H9 (cell line): Measurements from ENCODE around the gene MBNL1. TPM values are rescaled to one million over a fixed set of nuclear protein-coding genes. Genes with fewer than 3 reads are reported as not detected.

Experiments
- DNase-seq: peaks from one replicate; pipeline ENCODE4 v3.0.0-alpha.2; 2017
- H2AFZ ChIP-seq: one replicate; pipeline ENCODE4 v1.6.1; 2013; ENCODE audit warnings: mild to moderate bottlenecking, low read length, control low read depth, moderate library complexity
- H2AK5ac ChIP-seq: 2 replicates; pipeline ENCODE4 v1.6.1; 2013; ENCODE audit warnings: low read length, control low read depth, mixed read lengths; ENCODE audit not compliant: insufficient read length
- H2BK120ac ChIP-seq: one replicate; pipeline ENCODE4 v1.6.1; 2013; ENCODE audit warnings: low read depth, mild to moderate bottlenecking, low read length, control low read depth, inconsistent platforms; ENCODE audit not compliant: poor library complexity, severe bottlenecking
- H2BK12ac ChIP-seq: 2 replicates; pipeline ENCODE4 v1.6.1; 2013; ENCODE audit warnings: low read length, control low read depth, mixed read lengths, low read depth; ENCODE audit not compliant: insufficient read length
- H2BK15ac ChIP-seq: 2 replicates; pipeline ENCODE4 v1.6.1; 2013; ENCODE audit warnings: low read depth, low read length, control low read depth
- H2BK20ac ChIP-seq: one replicate; pipeline ENCODE4 v1.6.1; 2013; ENCODE audit warnings: low read depth, mild to moderate bottlenecking, low read length, control low read depth, inconsistent platforms; ENCODE audit not compliant: poor library complexity, severe bottlenecking
- H2BK5ac ChIP-seq: 2 replicates; pipeline ENCODE4 v1.6.1; 2013; ENCODE audit warnings: low read length, control low read depth, mixed read lengths; ENCODE audit not compliant: insufficient read length
- H3K14ac ChIP-seq: 2 replicates; pipeline ENCODE4 v1.6.1; 2013; ENCODE audit warnings: low read length, control low read depth; ENCODE audit not compliant: insufficient read depth
- H3K18ac ChIP-seq: 2 replicates; pipeline ENCODE4 v1.6.1; 2013; ENCODE audit warnings: low read depth, mild to moderate bottlenecking, mixed read lengths, low read length, control low read depth; ENCODE audit not compliant: insufficient read length
- H3K23ac ChIP-seq: 2 replicates; pipeline ENCODE4 v1.6.1; 2013; ENCODE audit warnings: low read length, control low read depth, mixed read lengths, low read depth; ENCODE audit not compliant: insufficient read length
- H3K23me2 ChIP-seq: 2 replicates; pipeline ENCODE4 v1.6.1; 2013; ENCODE audit warnings: low read depth, mild to moderate bottlenecking, mixed read lengths, low read length, control low read depth; ENCODE audit not compliant: insufficient read length, poor library complexity, severe bottlenecking
- H3K27ac ChIP-seq: 2 replicates; pipeline ENCODE4 v1.5.1; 2013; ENCODE audit warnings: low read length, control low read depth, mixed read lengths, low read depth; ENCODE audit not compliant: insufficient read length
- H3K27me3 ChIP-seq: 2 replicates; pipeline ENCODE4 v1.6.1; 2013; ENCODE audit warnings: low read length, control low read depth, inconsistent platforms; ENCODE audit not compliant: insufficient read depth
- H3K4ac ChIP-seq: 2 replicates; pipeline ENCODE4 v1.6.1; 2013; ENCODE audit warnings: low read depth, mild to moderate bottlenecking, control low read depth, inconsistent platforms, low read length, moderate library complexity
- H3K4me1 ChIP-seq: 2 replicates; pipeline ENCODE4 v1.6.1; 2013; ENCODE audit warnings: low read length, control low read depth, inconsistent platforms; ENCODE audit not compliant: insufficient read depth
- H3K4me2 ChIP-seq: 2 replicates; pipeline ENCODE4 v1.6.1; 2013; ENCODE audit warnings: low read length, control low read depth, mixed read lengths; ENCODE audit not compliant: insufficient read length, insufficient read depth
- H3K56ac ChIP-seq: 2 replicates; pipeline ENCODE4 v1.6.1; 2013; ENCODE audit warnings: low read depth, mild to moderate bottlenecking, mixed read lengths, low read length, control low read depth; ENCODE audit not compliant: insufficient read length
- H3K79me1 ChIP-seq: 2 replicates; pipeline ENCODE4 v1.6.1; 2013; ENCODE audit warnings: low read depth, mild to moderate bottlenecking, moderate library complexity, low read length, control low read depth, inconsistent platforms; ENCODE audit not compliant: insufficient read depth, poor library complexity, severe bottlenecking
- H3K79me2 ChIP-seq: 2 replicates; pipeline ENCODE4 v1.6.1; 2013; ENCODE audit warnings: low read length, control low read depth, inconsistent platforms; ENCODE audit not compliant: insufficient read depth
- H3K9ac ChIP-seq: 2 replicates; pipeline ENCODE4 v1.6.1; 2013; ENCODE audit warnings: low read length, control low read depth, mixed read lengths; ENCODE audit not compliant: insufficient read length; ENCODE audit errors: extremely low read depth
- H3K9me3 ChIP-seq: one replicate; pipeline ENCODE4 v1.6.1; 2013; ENCODE audit warnings: low read depth, low read length, inconsistent platforms; ENCODE audit not compliant: control insufficient read depth
- H3T11ph ChIP-seq: one replicate; pipeline ENCODE4 v1.6.1; 2013; ENCODE audit warnings: mild to moderate bottlenecking, low read length, control low read depth, inconsistent platforms
- H4K20me1 ChIP-seq: one replicate; pipeline ENCODE4 v1.6.1; 2013; ENCODE audit not compliant: control insufficient read depth, insufficient read length, insufficient read depth
- H4K5ac ChIP-seq: 2 replicates; pipeline ENCODE4 v1.6.1; 2013; ENCODE audit warnings: low read depth, mild to moderate bottlenecking, mixed read lengths, low read length, control low read depth; ENCODE audit not compliant: insufficient read length
- H4K8ac ChIP-seq: replicated peaks from 2 replicates; pipeline ENCODE4 v1.6.1; 2013; ENCODE audit warnings: low read length, control low read depth, mixed read lengths, low read depth; ENCODE audit not compliant: insufficient read length
- H4K91ac ChIP-seq: 2 replicates; pipeline ENCODE4 v1.6.1; 2013; ENCODE audit warnings: low read depth, mild to moderate bottlenecking, moderate library complexity, mixed read lengths, low read length, control low read depth; ENCODE audit not compliant: insufficient read length
- H3K27ac Mint-ChIP-seq, 3 experiments: 2 replicates in 2 of 3; 3 replicates in 1 of 3; pipeline ENCODE4 v1.8.0; 2020 to 2021; ENCODE audit warnings: mixed read lengths in 3 of 3, mild to moderate bottlenecking in 1 of 3, moderate library complexity in 1 of 3
- H3K27me3 Mint-ChIP-seq: 2 replicates; pipeline ENCODE4 v1.8.0; 2021; ENCODE audit warnings: low read depth, mild to moderate bottlenecking, moderate library complexity, mixed read lengths
- H3K36me3 Mint-ChIP-seq, 3 experiments: 2 replicates in 2 of 3; 3 replicates in 1 of 3; pipeline ENCODE4 v1.8.0; 2020 to 2021; ENCODE audit warnings: low read depth in 3 of 3, mixed read lengths in 3 of 3; ENCODE audit not compliant: insufficient read depth in 1 of 3
- H3K4me1 Mint-ChIP-seq, 2 experiments: 2 replicates each; pipeline ENCODE4 v1.8.0; 2020; ENCODE audit warnings: mixed read lengths in 2 of 2
- H3K4me3 Mint-ChIP-seq, 2 experiments: 2 replicates in 1 of 2; 3 replicates in 1 of 2; pipeline ENCODE4 v1.8.0; 2020 to 2021; ENCODE audit warnings: mild to moderate bottlenecking in 2 of 2, mixed read lengths in 2 of 2, moderate library complexity in 1 of 2
- H3K9me3 Mint-ChIP-seq, 2 experiments: 2 replicates in 1 of 2; 3 replicates in 1 of 2; pipeline ENCODE4 v1.8.0; 2020; ENCODE audit warnings: mild to moderate bottlenecking in 2 of 2, mixed read lengths in 2 of 2, moderate library complexity in 1 of 2
- CTCF ChIP-seq: fragments of 200-600 bp; sonication (generic); conservative IDR thresholded peaks from 3 replicates; pipeline ENCODE4 v1.8.0; 2021; ENCODE audit warnings: antibody characterized with exemption, mild to moderate bottlenecking
- total RNA-seq: library from RNA; stranded (reverse); gene quantifications from 2 replicates; pipeline ENCODE4 v1.2.1, GENCODE V29; 2021

The MBNL1 gene
- total RNA-seq, 1 experiment from 2014 or later: 14.9 TPM

- no peak for TF ChIP-seq CTCF
- Histone ChIP-seq H3K4me1 (no peaks in the 10 kb centered on the region), H3K18ac (no peak overlapping the region), H3K9me3 (no peaks in the 10 kb centered on the region), H3T11ph (no peak overlapping the region), H2AK5ac (no peak overlapping the region), H3K14ac (no peak overlapping the region), H4K20me1 (no peaks in the 10 kb centered on the region), H3K79me1 (no peaks in the 10 kb centered on the region), H2BK20ac (no peak overlapping the region), H4K91ac (no peak overlapping the region), H3K27me3 (no peaks in the 10 kb centered on the region), H3K27ac (no peak overlapping the region), H3K4me2 (no peak overlapping the region), H3K9ac (no peak overlapping the region), H3K23ac (no peak overlapping the region), H4K5ac (no peak overlapping the region), H2BK5ac (no peak overlapping the region), H3K56ac (no peak overlapping the region), H4K8ac (no peak overlapping the region), H3K4ac (no peak overlapping the region), H2BK15ac (no peak overlapping the region), H2BK120ac (no peak overlapping the region), H2BK12ac (no peak overlapping the region), H3K79me2 (peaks cover 3% of the 10 kb centered on the region; the same call in 1 of the 2 replicates), H2AFZ (no peak overlapping the region), H3K23me2 (no peaks in the 10 kb centered on the region)
- no peak for DNase-seq
- H3K36me3 Mint-ChIP-seq: no peaks in the 10 kb centered on the region
- H3K4me1 Mint-ChIP-seq: peaks cover 28 to 32% of the 10 kb centered on the region in 2 experiments
- H3K4me3 Mint-ChIP-seq: no peak overlapping the region
- no peaks in the 10 kb centered on the region for H3K9me3 Mint-ChIP-seq
- no peak overlapping the region for H3K27ac Mint-ChIP-seq
- no peaks in the 10 kb centered on the region for H3K27me3 Mint-ChIP-seq
These were observed 115.7 kb downstream of the MBNL1 start for GRCh38 chr3:152384412-152384811.
